COR-L47 (cell line): Measurements from ENCODE around the gene ELL2.
"Not testable (repeated sequence)": the region's sequence is repeated elsewhere in the genome, so short reads cannot be mapped to it uniquely, and the experiment has no call there.

Experiments
- DNase-seq: peaks from one replicate; lab custom pipeline; 2025; lab: John Stamatoyannopoulos, UW

Gene ELL2

DNA sequence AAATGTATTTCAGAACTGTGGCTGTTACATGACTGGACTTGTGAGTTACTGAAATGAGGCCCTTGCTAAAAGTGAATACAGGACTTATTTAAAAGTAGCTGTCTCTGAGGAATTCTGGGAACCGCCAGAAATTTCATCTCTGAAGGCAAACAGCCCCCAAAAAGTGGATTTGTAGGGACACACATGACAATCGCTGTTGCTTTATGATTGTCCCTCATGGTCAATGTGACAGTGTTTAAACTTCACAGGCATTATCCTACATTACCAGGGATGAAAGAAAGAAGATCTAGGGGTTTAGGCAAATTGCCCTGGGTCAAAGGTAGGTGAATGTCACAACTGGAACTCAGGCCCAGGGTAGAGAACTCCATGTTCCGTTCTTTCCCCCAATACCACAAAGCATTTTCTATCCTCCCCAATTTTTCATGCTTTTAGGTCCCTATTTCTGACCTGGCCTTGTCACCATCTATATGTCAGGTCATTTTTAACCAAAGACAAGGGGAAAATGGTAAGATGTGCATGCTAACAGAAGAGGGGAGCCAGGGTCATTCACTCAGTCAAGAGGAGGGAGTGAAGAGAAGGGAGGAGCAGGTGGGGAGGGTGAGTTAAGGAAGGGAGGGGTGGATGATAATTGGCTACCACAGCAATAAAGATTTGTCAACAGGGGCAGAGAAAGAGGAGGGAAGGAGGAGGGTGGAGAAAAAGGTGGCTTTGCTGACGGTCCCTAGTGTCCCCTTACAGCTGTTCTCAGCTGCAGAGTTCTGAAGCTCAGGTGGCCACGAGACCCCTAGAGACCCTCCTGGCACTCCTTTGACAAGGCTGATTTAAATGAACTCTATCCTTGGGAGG, 81.3 kb downstream of the ELL2 start:
- DNase-seq: no peak

DNA sequence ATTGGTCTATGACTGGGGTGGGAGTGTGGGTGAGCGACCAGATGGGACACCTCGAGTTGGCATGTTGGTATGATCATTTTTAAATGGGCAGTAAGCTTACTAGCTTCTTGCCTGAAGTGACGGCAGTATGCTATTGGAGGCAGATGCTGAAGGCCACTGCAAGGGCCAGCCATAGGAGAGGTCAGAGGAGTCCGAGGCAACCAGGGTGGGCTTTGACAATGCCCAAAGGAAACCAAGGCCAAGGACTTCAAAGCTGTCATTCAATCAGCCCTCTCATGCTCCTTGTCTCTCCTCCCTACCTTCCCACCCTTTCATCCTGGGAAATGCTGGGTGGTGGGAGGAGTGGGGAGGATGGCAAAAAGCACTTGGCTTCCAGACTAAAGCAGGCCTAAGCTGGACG, 82.0 kb downstream of the ELL2 start:
- DNase-seq: no peak

DNA sequence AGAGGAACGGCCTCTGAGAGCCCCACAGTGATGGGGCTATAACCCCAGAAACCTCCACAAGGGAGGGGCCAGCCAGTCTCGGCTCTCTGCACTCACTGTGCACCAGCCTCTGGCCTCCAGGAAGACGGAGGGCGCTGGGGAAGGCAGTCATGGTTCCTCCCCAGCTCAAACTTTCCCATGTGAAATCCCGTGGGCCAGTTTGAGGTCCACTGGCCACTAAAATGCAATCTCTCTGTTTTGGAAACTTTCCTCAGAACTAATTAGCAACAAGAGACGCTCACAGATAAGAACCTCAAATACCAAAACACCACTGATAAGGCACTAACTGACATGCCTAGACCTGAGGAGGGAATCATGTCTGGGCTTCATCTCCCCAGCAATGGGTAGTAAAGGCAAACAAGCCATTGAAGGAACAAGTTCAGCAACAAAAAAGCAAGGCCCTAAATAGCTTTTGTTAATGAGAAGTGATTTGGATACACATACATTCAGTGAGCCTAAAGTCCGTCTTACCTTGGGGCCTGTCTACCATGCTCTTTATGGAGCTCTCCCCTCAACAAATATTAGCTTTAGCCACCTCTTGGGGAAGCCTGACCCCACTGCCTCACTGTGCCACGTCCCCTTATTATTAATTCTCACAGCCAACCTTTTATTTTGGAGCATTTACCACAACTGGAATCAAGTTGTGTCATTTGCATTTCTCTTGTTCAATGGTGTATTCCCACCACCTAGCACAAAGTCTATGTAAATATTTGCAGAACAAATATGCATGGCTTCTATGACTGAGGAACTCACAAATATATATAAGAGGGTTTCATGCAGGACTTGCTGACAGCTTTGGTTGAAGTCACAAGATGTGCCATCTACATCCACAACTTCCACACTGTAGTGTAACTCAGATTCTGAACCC, 83.0 kb downstream of the ELL2 start:
- no peak for DNase-seq

DNA sequence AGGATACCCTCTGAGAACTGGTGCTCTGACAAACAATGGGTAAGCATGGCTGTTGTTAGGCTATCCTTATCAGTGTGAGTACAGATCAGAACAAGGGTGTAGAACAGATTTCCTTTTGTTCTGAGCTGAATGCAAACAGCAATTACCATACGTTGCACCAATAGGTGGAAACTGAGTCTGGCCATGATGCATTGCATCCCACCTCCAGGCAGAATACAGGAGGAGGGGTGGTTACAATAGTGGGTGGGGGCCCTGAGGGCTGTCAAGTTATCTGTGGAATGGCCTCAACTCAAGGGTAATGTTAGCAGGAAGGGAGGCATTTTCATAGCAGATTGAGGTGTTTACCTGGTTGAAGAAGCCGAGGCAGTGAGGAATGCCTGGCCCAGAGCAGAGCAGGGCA, 84.9 kb downstream of the ELL2 start:
- no peak for DNase-seq

DNA sequence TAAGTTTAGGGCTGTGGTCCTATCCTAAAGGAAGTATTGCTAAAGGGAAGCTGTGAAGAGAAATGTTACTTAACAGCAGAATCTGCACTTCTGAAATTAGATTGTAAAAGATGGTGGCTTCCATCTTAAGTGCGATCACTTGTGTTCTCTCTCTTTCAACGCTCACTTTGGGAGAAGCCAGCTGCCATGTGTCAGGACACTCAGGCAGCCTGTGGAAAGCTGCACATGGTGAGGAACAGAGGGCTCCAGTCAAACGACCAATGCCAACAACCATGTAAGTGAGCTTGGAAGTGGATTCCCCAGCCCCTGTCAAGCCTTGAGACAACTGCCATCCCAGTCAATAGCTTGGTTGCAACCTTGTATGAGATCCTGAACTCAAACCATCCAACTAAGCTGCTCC, 87.4 kb downstream of the ELL2 start:
- DNase-seq: no peak

DNA sequence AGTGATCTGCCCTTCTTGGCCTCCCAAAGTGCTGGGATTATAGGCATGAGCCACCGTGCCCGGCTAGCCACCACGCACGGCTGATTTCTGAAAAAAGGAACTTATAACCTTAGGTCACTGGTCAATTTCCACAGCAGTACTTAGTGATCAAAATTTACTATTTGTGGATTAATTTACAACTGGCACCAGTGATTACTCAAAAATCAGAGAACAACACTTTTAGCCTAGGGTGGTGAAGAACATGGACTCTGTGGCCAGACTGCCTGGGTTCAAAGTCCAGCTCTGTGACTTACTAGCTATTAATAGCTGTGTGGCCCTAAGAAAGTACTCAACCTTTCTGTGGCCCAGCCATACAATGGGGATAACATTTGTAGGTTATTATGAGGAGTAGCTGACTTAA, 88.3 kb downstream of the ELL2 start:
- DNase-seq: no peak

DNA sequence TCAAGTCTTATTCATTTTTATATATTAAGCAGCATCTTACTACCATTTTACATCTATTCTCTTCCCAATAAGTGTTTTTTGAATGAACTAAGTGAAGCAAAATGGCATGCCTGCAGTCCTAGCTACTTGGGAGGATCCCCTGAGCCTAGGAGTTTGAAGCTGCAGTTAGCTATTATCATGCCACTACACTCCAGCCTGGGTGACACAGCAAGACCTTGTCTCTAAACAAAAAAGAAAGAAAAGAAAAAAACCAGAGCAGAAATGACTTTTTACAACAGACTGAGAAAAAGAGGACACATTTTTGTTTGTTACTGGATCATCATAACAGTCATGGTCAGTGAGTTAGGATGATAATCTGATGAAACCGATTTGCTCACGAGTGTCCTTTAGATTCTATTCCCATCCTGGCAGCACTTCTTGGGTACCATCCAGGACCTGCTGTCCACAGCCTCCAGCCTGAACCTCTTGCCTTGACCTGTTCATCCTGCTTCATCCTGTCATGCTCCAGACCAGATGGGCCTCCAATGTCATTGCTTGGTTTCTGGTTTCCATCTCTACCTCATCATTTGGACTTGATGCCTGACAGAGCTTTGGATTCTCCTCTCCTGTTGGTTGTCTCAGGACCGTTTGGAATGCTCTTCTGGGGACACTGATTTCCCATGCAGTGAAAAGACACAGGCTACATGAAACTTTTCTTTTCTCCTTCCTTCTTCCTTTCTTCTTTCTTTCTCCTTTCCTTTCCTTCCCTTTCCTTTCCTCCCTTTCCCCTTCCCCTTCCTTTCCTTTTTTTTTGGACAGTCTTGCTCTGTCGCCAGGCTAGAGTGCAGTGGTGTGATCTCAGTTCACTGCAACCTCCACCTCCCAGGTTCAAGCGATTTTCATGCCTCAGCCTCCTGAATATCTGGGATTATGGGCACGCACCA, 89.0 kb downstream of the ELL2 start:
- DNase-seq: no peak

DNA sequence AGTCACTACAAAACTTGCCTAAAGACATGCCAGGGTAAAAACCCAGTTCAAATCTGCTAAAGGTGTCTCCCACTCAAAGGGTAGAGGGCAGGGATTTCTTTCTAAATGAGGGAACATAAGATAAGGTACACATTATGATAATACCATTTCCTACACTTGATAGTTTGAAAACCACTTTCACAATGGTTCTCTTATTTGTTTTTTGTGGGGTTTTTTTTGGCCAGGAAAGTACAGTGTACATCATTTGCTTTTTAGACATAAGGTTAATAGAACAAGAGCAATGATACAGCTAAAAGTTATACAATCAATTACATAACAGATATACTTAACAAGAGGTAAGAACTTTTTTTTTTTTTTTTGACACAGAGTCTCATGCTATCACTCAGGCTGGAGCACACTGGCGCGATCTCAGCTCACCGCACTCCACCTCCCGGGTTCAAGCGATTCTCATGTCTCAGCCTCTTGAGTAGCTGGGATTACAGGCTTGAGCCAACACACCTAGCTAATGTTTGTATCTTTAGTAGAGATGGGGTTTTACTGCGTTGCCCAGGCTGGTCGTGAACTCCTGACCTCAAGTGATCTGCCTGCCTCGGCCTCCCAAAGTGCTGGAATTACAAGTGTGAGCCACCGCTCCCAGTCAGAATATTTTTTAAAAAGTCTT, 90.4 kb downstream of the ELL2 start:
- no peak for DNase-seq

DNA sequence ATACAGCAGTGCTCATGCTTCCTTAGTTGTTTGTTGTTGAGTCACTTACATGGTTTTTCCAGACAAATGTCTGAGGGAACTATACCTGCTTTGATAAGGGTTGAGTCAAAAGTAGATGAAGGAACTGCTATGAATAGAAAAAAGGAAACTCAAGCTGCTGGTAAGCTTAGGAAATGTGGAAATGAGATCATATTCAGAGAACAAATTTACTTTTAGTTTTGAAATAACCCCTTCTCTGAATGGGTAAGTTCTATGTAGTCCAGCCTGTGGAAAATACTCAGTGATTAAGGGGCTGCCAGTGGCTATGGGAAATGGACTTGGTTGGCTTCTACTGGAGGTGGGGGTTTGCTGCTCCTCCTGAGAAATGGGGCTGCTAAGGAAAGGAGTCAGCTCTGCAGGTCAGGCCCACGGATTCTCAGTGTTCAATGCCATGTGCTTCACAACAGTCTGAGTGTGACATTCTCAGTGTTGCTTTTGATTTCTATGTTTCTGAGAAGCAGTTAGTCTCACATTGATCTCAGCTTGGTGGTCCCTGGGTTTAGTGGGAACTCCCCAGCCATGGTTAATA, 91.5 kb downstream of the ELL2 start:
- DNase-seq: no peak

DNA sequence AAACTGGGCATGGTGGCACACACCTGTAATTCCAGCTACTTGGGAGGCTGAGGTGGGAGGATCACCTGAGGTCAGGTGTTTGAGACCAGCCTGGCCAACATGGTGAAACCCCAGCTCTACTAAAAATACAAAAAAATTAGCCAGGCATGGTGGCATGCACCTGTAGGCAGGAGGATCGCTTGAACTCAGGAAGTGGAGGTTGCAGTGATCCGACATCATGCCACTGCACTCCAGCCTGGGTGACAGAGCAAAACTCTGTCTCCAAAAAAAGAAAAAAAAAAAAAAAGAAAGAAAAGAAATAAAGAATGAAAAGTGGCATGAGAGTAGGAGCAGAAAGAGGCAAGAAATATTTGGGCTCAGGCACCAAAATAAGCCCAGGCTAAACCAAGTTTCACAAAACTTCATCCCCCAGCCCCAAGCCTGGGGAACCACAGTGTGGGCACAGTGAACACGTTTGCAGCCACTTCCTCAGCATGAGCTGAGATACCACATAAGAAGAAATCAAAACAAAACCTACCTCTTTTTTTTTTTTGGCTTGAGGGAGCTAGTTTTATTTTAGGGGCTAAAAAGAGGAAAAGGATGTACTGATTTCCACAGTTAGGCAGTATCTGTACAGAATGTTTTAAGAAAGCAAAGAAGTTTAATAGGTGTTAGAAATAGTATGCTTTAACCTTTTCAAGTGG, 92.3 kb downstream of the ELL2 start:
- DNase-seq: not testable (repeated sequence)

DNA sequence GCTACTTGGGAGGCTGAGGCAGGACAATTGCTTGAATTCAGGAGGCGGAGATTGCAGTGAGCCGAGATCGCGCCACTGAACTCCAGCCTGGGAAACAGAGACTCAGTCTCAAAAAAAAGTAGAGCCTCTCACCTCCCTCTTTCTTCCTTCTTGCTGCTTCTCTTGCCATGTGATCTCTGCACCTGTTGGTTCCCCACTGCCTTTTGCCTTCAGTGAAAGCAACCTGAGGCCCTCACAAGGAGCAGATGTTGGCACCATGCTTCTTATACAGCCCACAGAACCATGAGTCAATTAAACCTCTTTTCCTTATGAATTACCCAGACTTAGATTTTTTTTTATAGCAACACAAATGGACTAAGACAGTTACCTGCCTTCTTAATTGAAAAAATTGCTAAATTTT, 93.5 kb downstream of the ELL2 start:
- no peak for DNase-seq

DNA sequence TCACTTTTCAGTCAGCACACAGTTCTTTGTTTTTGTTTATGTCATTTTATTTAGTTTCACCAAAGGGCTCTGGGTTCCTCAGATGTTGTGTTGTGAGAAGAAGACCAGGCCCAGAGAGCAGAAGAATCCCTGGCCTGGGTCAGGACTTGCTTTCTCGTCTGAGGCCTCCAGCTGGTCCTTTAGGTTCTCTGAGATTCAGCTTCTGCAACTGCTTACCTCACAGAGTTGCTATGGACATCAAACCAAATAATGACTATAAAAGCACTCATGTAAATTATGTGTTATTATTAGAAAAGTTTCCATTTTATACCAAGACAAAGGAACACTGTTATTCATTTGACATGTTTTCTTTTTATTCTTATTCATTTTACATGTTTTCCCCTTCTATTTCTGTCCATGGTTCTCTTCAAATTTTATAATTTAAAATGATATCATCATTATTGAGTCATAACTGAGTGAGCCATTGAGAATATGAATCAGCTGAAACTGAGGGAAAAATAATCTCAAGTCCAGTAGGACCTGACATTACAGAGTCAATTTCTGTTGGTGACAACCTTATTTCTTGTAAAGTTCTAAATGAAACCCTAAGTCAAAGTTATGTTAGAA, 95.1 kb downstream of the ELL2 start:
- no peak for DNase-seq

DNA sequence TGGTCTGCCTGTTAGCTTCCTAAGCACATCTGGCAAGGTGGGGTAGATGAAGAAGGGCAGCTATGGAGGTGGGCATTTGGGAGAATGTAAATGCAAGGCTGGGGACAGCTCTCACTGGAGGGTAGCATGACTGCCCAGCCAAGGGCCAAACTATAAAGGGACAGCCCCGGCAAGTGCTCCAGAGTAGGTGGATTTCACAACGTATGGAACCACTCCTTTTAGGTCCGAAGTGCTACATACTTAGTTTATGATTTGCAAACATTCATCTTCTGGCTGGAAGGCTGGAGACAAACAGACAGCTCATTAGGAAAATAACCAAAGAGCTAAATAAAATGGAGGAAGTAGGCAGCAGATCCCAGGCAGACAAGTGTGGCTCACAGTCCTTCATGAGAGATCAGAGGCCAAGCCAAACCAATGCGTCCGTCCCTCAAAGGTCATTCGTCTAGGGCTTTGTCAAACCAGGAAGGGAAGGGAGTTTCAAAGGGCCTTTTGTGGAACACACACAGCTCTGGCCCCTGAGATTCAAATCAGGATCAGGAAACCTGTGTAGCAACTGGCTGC, 96.6 kb downstream of the ELL2 start:
- DNase-seq: no peak

DNA sequence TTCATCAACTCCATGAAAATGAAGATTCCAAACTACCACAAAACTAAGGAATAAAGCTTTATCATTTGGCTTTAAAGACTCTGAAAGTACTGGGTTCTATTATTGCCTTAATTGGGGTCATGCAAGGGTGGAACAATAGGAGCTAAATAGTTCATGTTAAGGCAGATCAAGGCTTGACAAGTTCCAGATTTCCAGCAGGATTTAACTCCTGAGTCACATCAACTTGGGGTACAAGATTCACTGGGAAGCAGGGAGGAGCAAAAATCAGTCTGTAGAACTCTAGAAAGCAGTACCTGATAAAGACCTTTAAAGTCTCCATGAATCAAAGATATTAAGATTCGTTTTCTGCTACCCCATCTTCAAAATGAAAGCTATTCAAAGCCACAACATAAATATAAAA, 97.2 kb downstream of the ELL2 start:
- no peak for DNase-seq

DNA sequence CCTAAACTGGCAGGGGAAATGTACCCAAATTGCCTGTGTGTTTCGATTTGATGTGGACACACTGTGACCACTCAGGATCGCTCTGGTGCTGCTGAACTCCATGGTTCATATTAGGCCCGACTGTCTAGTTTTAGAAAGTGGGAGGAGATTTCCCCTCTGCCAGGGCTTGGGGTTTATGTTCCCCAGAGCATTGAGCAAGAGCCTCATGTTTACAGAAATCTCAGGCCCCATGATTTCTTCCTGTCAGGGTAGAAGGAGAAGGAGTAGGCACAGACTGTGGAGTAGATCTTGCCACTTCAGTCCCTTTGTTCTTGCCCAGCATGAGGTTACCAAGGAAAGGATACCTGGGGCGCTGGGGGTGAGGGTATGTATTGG, 98.3 kb downstream of the ELL2 start:
- no peak for DNase-seq

DNA sequence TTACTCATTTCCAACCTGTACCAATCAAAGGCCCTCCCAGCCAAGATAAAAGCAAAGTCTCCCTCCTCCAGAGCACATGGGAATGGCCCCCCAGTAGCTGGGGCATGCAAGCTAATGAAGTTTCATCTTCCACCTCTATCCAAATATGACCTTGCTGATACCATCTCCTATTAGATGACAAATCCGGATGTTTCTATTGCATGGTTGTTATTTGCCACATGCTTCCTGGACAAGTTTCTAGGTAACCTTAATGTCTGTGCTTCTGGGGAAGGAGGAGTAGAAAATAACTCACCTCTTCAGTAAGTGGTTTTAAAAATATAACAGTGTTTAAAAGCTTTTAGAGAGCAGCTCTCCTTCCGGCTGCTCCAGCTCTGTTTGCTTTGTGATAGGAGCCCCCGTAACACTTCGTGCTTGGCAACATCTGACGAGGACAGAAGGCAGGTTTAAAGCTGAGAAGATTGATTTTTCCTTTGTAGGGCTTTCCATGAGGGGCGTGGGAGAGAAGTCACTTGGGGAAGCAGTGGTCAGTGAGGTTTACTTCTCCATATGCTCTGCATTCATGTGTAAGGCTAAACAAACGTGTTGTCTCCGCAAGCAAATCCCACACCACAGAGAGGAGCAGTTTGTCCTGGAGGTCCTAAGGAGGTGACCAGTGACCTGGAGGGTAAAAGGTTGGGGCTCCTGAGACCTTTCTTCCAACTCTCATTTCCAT, 98.8 kb downstream of the ELL2 start:
- DNase-seq: no peak

DNA sequence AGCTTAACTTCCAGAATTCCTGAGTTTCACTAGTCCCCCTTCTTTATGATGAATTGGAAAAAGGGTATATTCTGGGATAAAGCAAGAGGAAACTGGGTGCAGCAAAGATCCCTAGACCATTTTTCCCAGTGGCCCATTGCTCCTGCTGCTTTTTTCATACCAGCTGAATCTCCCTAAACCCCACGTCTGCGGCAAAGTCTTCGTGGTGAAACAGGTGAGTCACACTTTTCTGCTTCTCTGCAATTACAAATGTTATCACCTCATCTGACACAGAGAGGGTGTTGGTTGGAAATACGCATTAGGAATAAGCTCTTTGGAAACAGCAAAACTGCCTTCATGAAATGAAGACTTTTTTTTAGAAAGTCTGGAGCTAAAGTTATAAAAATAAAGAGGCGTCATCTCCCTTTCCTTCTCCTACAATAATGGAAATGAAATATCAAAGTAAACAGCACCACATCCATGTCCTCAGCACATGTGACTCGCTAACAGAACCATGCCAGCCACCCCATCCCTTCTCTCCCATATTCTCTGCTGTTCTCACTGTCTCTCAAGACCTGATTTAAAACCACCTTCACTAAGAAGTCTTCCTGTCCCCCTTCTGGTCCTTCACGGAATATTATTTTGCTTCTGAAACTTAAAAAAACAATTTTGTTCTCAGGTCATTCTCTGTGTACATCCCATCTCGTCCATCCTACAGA, 99.6 kb downstream of the ELL2 start:
- no peak for DNase-seq

DNA sequence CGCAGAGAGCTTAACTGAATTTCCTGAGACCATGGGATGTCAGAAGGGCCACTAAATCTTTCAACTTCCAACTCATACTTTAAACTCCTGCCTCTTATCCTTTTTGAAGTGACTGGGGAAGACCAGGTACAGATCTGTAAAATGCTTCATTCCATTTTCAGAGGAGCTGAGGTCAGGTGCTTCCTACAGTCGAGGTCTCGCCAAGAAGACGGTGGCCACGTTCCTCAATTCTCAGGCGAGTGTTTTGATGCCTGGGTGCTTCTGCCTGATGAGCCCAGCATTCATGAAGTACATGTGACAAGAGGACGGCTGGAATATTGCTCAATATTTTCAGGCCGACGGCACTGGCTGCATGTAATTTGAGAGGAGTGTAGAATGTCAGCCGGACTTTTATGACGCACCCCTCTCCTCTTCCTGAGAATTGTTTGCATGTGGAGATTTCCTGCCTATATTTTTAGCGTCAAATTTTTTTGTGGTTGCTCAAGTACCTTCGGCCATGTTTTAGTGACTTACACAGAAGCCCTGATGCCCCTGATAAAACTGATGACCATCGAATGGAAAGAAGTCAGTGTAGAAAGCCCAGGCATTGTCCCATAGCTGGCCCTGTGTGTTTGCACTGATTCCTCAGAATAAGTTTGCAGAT, 100.3 kb downstream of the ELL2 start:
- DNase-seq: no peak
